Measurements from ENCODE around the gene TOP2A. TPM values are rescaled to one million over a fixed set of nuclear protein-coding genes. Genes with fewer than 3 reads are reported as not detected.
A peak's percentile ranks its signal among the peaks of the same experiment; 100 is the strongest.

Gene TOP2A
- total and polyA plus RNA-seq, 9 of the 15 experiments (the other 6 are each of a cell fraction or from before 2014, with no cell fraction given) = 133 to 347 (median 259) TPM

- TF ChIP-seq VEZF1 (CRISPR knock-in tag; IDR thresholded peaks at IDR 0.05) (peak; percentile 35), ZFX (CRISPR knock-in tag; IDR thresholded peaks at IDR 0.05) (no peak), SMAD1 (IDR thresholded peaks at IDR 0.05; ENCODE audit: low read depth, low read length, partially characterized antibody) (no peak), ZC3H8 (IDR thresholded peaks at IDR 0.05) (no peak), ETV1 (tag; conservative IDR thresholded peaks at IDR 0.05; ENCODE audit: low read depth) (no peak), EGR1 (conservative IDR thresholded peaks at IDR 0.05) (peak; percentile 1; the same call in 1 of the 2 replicates), GTF2B (IDR thresholded peaks at IDR 0.05; ENCODE audit: extremely low read depth, insufficient read length) (no peak), RUNX1 (IDR thresholded peaks at IDR 0.05; ENCODE audit: low read depth) (no peak), MYBL2 (IDR thresholded peaks at IDR 0.05; ENCODE audit: low read depth) (no peak), MYBL2 (CRISPR knock-in tag; IDR thresholded peaks at IDR 0.05; ENCODE audit: borderline replicate concordance) (no peak), ZNF354B (CRISPR knock-in tag; IDR thresholded peaks at IDR 0.05) (no peak), TFE3 (CRISPR knock-in tag; IDR thresholded peaks at IDR 0.05) (no peak), HDGF (IDR thresholded peaks at IDR 0.05) (no peak), ZBTB12 (CRISPR knock-in tag; IDR thresholded peaks at IDR 0.05) (no peak), SRSF3 (IDR thresholded peaks at IDR 0.05; ENCODE audit: insufficient read depth, low read length) (no peak), BRD9 (IDR thresholded peaks at IDR 0.05; ENCODE audit: low read depth, partially characterized antibody) (no peak), NRF1 (conservative IDR thresholded peaks at IDR 0.05 in 1 of 2, IDR thresholded peaks at IDR 0.05 in 1 of 2) (peak in 1 of 2 experiments; percentile 23; a peak in 1 of 4 replicates)
These were observed 74.2 kb downstream of the TOP2A start (continued) for GRCh38 chr17:40343219-40344119.
